ENCODE results near the gene OR8J1. TPM values are rescaled to one million over a fixed set of nuclear protein-coding genes. Genes with fewer than 3 reads are reported as not detected.
"Not testable (repeated sequence)": the region's sequence is repeated elsewhere in the genome, so short reads cannot be mapped to it uniquely, and the experiment has no call there.

OR8J1 gene
- polyA plus RNA-seq, 1 experiment, result not detected

- Histone ChIP-seq H3K27me3 (ENCODE audit: control insufficient read depth, insufficient read depth, low read length) (no peaks in the 10 kb centered on the region), H3K27ac (ENCODE audit: low read depth, low read length) (no peak overlapping the region), H3K4me3 (ENCODE audit: low read depth, low read length) (no peak overlapping the region), H3K9me3 (ENCODE audit: control insufficient read depth, insufficient read depth, low read length) (peaks cover 6% of the 10 kb centered on the region)
- DNase-seq (ENCODE audit: low read depth, low spot score), result no peak
- ChIA-PET CTCF (no interaction called here), POLR2A (no interaction called here)
- TF ChIP-seq, protein P1, sequence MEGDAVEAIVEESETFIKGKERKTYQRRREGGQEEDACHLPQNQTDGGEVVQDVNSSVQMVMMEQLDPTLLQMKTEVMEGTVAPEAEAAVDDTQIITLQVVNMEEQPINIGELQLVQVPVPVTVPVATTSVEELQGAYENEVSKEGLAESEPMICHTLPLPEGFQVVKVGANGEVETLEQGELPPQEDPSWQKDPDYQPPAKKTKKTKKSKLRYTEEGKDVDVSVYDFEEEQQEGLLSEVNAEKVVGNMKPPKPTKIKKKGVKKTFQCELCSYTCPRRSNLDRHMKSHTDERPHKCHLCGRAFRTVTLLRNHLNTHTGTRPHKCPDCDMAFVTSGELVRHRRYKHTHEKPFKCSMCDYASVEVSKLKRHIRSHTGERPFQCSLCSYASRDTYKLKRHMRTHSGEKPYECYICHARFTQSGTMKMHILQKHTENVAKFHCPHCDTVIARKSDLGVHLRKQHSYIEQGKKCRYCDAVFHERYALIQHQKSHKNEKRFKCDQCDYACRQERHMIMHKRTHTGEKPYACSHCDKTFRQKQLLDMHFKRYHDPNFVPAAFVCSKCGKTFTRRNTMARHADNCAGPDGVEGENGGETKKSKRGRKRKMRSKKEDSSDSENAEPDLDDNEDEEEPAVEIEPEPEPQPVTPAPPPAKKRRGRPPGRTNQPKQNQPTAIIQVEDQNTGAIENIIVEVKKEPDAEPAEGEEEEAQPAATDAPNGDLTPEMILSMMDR (IDR thresholded peaks at IDR 0.05; ENCODE audit: low read depth, low read length), result no peak
These were observed 42.0 kb downstream of the OR8J1 start for GRCh38 chr11:56396047-56396446.

GRCh38 chr11:56401858-56402461, 47.9 kb downstream of the OR8J1 start:
- H3K27ac ChIP-seq (ENCODE audit: low read depth, low read length); POLR2A ChIA-PET; H3K4me3 ChIP-seq (ENCODE audit: low read depth, low read length); CTCF ChIA-PET; DNase-seq (ENCODE audit: low read depth, low spot score); H3K27me3 ChIP-seq (ENCODE audit: control insufficient read depth, insufficient read depth, low read length): not testable (repeated sequence)
- H3K9me3 ChIP-seq (ENCODE audit: control insufficient read depth, insufficient read depth, low read length), result peaks cover 13% of the 10 kb centered on the region

GRCh38 chr11:56404393-56404792, 50.3 kb downstream of the OR8J1 start:
- Histone ChIP-seq H3K9me3 (ENCODE audit: control insufficient read depth, insufficient read depth, low read length) (peaks cover 13% of the 10 kb centered on the region), H3K27ac (ENCODE audit: low read depth, low read length) (no peak overlapping the region), H3K27me3 (ENCODE audit: control insufficient read depth, insufficient read depth, low read length) (no peaks in the 10 kb centered on the region), H3K4me3 (ENCODE audit: low read depth, low read length) (no peak overlapping the region)
- CTCF ChIA-PET, result no interaction called here
- POLR2A ChIA-PET, result no interaction called here
- DNase-seq (ENCODE audit: low read depth, low spot score), result no peak
- TF ChIP-seq, protein P1 (IDR thresholded peaks at IDR 0.05; ENCODE audit: low read depth, low read length), result no peak

GRCh38 chr11:56410801-56411200, 56.7 kb downstream of the OR8J1 start:
- TF ChIP-seq, protein P1 (IDR thresholded peaks at IDR 0.05; ENCODE audit: low read depth, low read length), result no peak
- no peak overlapping the region for H3K4me3 ChIP-seq (ENCODE audit: low read depth, low read length)
- ChIA-PET CTCF (no interaction called here), POLR2A (no interaction called here)
- peaks cover 5% of the 10 kb centered on the region; the same call in 1 of the 2 replicates for H3K9me3 ChIP-seq (ENCODE audit: control insufficient read depth, insufficient read depth, low read length)
- H3K27ac ChIP-seq (ENCODE audit: low read depth, low read length), result no peak overlapping the region
- H3K27me3 ChIP-seq (ENCODE audit: control insufficient read depth, insufficient read depth, low read length), result no peaks in the 10 kb centered on the region
- no peak for DNase-seq (ENCODE audit: low read depth, low spot score)

Other genes with a start within 250 kb of the OR8J1 start
- not detected in 2 replicates for gene OR8H3, start 231.9 kb upstream of the OR8J1 start, polyA plus RNA-seq (2011; rRNA removed)
- not detected in 2 replicates for gene OR8J3, start 214.1 kb upstream of the OR8J1 start, polyA plus RNA-seq (2011; rRNA removed)
- gene OR8K5, start 194.0 kb upstream of the OR8J1 start, polyA plus RNA-seq (2011; rRNA removed), result not detected in 2 replicates
- not detected in 2 replicates for gene OR5J2, start 177.7 kb upstream of the OR8J1 start, polyA plus RNA-seq (2011; rRNA removed)
- gene OR5T2, start 120.0 kb upstream of the OR8J1 start, polyA plus RNA-seq (2011; rRNA removed), result not detected in 2 replicates
- not detected in 2 replicates for gene OR5T3, start 102.0 kb upstream of the OR8J1 start, polyA plus RNA-seq (2011; rRNA removed)
- gene OR5T1, start 80.1 kb upstream of the OR8J1 start, polyA plus RNA-seq (2011; rRNA removed), result not detected in 2 replicates
- not detected in 2 replicates for gene OR8H1, start 62.0 kb upstream of the OR8J1 start, polyA plus RNA-seq (2011; rRNA removed)
- gene OR8K3, start 39.1 kb upstream of the OR8J1 start, polyA plus RNA-seq (2011; rRNA removed), result not detected in 2 replicates
- not detected in 2 replicates for gene OR8K1, start 8.3 kb upstream of the OR8J1 start, polyA plus RNA-seq (2011; rRNA removed)
- gene OR8U1, start 21.3 kb downstream of the OR8J1 start, polyA plus RNA-seq (2011; rRNA removed), result not detected in 2 replicates
- not detected in 2 replicates for gene OR5AL1, start 58.4 kb downstream of the OR8J1 start, polyA plus RNA-seq (2011; rRNA removed)
- not detected in 2 replicates for gene OR5M3, start 119.1 kb downstream of the OR8J1 start, polyA plus RNA-seq (2011; rRNA removed)
- not detected in 2 replicates for gene OR5M8, start 137.1 kb downstream of the OR8J1 start, polyA plus RNA-seq (2011; rRNA removed)
- gene OR5M11, start 189.0 kb downstream of the OR8J1 start, polyA plus RNA-seq (2011; rRNA removed), result not detected in 2 replicates
- not detected in 2 replicates for gene OR5M10, start 223.4 kb downstream of the OR8J1 start, polyA plus RNA-seq (2011; rRNA removed)